HG02870 (cell line): ENCODE results near the gene ASTN2.

Source experiments
- ATAC-seq: cut with Tn5 transposase; IDR thresholded peaks from one replicate; pipeline ENCODE4 v1.9.1; 2021; ENCODE audit warnings: mild to moderate bottlenecking, moderate library complexity; ENCODE audit not compliant: unreplicated experiment

The ASTN2 gene

DNA sequence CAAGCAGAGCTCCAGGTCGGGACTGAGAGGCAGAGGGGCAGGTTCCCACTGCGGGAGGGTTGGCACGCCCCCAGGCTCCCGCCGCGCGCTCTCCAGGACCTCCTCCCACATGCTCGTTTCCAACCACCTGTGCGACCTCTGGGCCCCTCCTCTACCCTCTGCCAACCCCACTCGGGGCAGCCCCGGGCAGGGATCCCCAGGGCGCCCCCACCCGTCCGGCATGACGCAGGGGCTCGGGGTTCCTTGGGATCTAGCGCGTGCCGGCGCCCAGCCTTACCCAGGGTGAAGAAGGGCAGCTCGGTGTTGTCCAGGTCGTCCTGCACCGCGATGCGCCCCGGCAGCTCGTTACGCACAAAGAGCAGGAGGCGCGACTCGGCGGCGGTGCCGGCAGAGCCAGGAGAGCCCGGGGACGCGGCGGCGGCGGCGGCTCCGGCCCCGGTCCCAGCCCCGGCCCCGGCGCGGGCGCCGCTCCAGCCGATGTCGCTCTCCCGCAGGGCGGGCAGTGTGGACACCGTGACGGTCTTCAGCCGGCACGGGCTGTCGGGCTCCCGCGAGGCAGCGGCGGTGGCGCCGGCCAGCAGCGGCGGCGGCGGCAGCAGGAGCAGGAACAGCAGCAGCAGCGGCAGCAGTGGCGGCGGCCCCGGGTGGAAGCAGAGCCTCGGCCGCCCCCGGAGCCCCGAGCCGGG is 494 bp downstream of the ASTN2 start:
- no peak for ATAC-seq

DNA sequence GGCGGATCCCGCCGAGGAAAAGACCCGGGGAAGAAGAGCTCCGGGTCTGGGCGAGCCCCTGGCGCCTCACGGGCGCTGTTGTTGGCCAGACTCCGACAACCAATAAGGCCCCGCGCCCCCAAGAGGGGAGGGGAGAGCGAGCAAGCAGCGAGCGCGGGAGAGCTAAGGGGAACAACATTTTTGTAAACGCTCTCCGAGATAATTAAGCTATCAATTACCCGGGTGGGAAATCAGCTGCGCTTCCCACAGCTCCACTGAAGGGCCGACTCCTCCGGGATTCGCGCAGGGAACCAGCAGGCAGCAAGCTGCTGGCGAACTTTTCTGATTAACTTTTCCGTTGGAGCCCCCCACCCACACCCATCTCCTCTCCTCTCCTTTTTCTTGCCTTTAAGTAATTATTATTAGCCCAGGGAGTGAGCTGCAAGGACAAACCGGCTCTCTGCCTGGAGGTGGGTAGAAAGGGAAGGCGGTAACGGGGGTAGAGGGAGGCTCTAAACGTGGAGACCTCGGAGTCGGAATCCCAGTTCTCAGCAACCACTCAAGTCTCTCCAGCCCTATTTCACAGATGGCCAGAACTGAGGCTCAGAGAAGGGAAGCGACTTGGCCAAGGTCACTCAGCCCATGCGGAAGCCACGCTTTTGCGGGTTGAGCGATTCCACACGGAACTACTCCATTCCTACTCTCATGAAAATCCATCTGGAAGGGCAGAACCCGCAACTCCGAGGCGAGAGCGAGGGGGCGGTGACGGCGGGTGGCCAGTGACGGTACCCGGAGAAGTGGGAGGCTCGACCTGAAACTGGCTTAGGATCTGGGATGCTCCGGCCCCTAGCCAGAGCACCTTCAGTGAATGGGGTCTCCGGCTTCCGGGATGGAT is 1.3 kb downstream of the ASTN2 start:
- no peak for ATAC-seq

DNA sequence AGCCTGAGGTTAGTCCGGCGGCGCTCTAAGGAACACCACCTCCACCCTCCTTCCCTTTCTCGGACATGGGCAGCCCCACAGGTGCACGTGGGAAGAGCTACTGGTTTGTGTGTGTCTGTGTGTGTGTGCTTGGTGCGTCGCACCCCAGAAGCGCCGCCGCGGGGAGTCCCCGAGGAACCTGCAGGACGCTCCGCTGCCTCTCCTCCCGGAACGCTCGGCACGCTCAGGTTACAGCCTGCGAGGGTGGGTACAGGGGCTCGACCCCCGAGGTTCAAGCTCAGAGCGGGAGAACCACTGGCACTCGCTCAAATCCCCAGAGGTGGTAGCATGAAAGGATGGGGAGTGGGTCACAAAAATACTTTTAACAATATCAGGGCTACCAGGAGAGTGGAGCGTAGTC is 2.0 kb downstream of the ASTN2 start:
- ATAC-seq: no peak

DNA sequence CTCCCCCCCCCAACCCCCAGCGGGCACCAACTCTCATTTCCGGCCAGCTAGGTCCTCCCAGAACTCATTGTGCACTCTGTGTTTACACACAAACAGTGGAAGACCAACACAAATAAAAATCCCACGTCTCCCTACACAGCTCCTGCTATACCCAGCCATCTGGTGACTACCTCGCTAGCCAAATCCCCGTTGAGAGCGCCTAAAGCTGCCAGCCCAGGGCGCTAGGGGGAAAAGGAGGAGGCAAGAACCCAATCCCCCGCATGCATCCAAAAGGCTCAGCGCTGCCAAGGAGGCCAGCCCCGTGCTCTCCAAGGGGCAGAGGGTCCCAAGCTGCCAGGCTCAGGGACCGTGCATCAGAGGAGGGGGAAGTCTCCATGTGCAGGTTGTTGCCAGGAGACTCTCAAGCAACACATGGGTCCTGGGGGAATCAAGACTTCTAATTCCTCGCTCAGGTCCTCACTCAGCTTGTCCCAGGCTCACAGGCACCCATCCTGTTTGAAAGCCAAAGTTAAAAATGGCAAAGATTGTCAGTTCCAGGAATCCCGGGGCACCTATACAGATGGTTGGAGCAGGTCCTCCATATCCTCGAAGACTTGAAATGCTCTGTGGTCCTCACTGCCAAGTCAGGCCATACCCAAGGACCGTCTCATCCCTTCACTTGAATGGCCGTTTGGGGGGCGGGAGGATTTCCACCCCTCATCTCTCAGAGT is 2.7 kb downstream of the ASTN2 start:
- no peak for ATAC-seq

DNA sequence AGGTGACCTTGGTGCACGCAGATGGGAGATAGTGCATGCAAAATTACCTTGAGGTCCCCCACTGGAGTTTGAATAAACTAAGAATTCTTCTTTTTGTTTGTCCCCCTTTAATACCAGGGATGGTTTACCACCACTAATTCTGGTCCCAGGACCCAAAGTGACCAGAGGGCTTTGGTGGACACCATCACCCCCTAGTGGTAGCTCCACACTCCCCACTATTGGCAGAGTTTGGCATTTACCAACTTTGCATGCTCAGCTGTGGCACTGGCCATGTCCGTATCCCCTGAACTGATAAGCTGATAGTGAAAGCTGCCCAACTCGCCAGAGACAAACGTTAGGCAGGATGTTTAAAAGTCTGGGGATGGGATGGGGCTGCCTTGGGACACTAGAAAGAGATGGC is 3.3 kb downstream of the ASTN2 start:
- ATAC-seq: no peak

DNA sequence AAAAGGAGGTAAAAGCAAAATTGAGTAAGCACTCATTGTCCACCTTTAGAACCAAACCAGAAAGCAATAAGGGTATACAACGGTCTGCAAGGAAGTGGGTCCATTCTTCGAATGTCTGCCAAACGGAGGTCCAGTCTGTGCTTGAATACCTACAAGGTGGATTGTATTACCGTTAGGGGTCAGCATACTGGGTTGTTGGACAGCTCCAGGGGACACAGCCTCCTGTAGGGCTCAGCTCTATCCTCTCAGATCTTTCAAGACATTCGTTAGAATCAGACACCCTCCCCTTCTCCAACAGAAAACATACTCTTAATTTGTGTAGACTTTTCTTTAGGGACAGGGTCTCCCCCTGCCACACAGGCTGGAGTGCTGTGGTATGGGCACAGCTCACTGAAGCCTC is 5.5 kb downstream of the ASTN2 start:
- ATAC-seq: no peak

DNA sequence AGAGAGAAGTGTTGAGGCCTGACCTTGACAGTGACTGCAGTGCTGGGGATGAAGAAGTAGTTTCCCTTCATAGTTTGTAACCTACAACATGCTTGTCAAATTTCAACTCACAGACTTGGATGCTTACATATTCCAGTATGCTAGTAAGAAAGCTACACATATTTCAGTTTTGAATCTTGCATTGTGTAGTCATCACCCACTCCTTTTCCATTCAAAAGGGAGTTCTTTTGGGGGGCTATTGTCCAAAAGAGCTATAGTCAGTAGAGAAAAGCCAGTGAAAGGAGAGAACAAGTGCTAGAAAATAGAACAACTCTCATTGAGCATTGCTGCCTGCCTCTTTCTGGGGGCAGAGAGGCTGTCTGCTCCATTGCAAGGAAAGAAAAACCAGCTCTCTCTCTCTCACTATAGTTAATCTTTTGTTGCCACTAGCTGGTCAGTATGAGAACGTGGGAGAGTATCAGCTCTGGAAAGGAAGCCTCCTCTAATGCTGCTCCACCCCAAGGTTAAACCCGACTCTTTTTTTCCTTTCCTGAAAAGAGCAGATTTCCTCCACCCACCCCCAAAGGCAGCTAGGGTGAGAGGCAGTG is 7.3 kb downstream of the ASTN2 start:
- ATAC-seq: no peak

DNA sequence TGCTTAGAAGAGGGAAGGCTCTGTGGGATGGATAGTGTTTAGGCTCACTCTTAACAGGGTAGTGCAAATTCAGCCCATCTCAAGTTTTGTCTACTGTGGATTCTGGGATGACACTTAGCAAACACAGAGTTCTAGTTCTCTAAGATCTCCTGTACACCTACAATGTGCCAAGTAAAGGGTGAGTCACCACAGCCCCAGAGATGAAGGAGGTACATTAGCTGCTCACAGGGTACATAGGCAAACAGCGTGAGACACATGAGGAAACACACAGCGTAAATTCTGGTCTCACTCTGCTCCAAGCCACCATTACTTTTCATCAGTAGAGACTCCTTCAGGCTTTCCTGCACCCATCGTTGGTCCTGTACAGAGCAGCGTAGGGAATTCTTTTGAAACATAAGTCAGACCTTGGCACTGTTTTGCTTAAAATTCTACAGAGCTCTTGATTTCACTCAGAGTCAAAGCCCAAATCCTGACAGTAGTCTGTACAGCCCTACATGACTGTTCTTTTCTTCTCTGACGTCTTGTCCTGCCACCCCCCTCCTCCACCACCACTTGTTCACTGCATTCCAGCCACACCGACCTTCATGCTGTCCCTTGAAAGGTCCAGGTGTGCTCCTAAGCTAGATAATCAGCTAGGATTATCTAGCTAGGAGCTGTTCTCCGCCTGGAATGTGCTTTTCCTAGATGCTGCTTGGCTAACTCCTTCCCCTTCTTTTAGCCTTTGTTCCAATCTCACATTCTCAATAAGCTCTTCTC is 8.7 kb downstream of the ASTN2 start:
- ATAC-seq: no peak

DNA sequence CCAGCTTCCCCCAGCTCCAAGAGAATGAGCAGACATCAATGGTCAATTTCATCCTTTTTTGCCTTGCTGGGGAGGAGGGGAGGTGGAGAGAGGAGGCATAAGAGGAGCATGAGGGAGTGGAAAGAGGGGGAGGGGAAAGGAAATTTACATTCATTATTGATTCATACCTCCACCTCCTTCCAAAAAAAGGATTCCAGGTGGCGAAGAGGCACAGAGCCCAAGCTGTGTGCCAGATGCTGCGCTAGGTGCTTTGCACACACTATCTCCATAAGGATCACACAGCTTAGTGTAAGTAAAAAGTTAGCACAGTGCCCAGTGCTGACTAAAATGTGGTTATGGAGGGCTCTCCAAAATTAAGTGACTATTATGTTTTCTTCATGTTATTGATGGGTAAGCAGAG is 11.0 kb downstream of the ASTN2 start:
- no peak for ATAC-seq

DNA sequence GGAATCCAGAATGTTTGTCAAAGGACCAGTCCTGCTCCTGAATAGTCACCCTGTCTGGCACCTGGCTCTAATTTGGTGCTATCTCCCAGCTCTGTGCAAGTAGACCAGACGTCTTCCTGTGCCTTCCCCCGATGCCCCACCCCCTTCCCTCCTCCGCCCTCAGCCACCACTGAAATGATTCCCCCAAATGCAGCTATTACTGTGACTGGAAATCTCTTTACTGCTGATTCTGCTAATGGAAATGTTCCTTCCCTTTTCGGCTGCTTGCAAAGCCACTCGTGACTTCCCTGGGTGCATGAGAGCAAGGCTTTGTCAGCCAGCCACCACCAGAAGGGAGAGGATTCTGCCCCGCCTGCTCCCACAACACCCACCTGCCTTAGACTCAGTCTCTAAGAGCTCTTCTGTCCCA is 11.4 kb downstream of the ASTN2 start:
- ATAC-seq: no peak

DNA sequence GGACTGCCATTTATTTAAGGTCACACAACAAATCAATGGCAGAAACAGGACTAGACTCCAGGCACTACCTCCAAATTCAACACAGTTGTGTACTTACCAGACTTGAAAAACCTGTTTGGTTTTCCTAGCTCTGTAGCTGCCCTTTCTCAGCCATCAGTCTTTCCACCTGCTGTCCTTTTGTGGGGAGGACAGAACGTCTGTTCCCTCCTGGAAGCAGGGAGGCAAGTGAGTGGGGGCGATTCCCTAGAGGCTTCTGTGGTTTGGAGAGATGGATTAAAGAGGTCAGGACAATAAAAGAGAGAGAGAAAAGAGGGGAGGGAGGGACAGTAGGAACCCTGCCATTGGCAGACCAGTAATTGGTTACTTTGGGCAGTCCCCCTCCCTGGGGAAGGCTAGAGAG is 14.7 kb downstream of the ASTN2 start:
- no peak for ATAC-seq

DNA sequence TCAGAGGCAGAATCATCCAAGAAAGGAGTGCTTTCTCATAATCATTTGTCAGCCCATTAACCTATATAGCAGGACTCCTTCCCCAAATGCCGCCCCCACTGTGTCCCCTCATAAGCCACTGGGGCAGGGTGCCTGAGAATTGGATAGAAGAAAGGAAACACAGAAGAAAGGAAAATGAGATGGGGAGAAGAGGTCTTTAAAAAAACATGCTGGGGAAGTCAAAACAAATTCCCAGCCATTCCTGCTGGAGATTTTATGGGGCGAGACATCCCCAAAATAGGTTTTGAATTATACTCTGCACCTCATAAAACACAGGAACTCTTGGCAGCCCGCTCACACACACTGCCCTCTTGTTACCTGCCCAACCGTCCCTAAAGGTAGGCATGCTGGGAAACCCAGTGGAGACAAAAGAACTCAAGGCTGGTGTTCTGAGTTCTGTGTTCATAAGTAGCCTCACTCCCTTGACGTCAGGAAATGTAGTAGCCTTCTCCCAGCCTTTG is 19.7 kb downstream of the ASTN2 start:
- no peak for ATAC-seq

DNA sequence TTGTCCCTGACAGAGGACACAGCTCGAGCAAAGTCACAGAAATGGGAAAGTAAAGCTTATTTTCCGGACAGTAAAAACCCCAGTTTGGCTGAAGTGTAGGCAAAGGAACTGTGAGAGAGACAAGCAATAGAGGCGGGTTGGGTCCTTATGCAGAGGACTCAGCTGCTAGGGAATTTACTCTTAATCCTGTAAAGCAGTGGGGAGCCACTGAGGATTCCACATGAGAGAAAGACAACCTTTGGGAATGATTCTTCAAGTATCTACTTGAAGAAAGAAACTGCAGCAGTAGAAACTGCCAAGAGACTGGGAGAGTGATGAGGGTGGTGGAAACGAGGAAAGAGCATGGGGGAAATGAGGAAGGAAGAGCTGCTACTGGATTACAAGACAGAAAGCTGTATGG is 20.2 kb downstream of the ASTN2 start:
- no peak for ATAC-seq

DNA sequence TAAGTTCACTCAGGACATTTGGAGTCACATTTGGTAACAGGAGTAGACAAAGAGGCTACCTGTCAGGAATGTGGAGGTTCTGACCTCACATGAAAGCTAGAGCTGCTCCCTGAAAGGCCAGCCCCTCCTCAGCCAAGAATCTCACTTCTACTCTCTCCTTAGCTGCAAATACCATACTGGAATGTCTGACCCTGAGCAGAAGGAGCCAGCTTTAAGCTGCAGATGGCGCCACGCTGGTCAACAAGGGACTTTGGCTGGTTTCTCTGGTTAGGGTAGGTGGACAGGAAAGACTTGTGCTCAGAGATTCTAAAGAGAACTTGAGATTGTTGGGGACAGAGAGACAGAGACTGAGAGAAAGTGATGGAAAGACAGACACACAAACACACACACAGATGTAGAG is 21.9 kb downstream of the ASTN2 start:
- ATAC-seq: no peak

DNA sequence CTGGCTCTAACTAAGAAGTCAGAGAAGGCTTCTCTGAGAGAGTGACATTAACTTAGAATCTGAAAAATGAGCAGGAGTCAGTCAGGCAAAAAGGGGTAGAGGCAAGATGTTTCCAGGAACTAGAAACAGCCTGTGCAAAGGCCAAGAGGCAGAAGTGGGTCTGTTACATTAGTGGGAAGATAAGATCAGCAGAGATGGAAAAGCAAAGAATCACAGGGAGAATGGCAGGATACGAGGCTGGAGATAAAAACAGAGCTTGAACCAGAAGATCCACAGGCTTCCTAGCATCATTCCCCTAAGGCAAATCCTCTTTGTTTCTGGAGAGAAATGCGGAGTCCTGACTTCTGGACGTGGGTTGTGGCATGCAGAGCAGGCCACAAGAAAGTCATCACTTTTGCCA is 27.4 kb downstream of the ASTN2 start:
- no peak for ATAC-seq

DNA sequence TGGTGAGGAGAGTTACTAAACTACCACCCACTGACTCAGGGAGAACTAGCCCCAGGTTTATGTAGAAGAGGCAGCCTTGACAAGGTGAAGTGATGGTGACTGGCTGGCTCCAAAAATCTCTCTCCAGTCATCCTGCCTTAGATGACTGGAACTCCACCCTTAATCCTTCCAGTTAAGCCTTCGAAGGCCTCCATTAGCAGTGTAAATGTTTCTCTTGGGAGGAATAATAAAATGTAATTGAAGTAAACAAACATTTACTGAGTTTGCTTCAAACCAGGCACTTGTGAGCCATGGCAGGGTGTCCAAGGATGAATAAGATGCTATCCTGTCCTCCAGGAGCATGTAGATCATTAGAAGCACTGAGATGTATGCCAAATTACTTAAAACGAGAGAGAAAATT is 35.5 kb downstream of the ASTN2 start:
- ATAC-seq: no peak

DNA sequence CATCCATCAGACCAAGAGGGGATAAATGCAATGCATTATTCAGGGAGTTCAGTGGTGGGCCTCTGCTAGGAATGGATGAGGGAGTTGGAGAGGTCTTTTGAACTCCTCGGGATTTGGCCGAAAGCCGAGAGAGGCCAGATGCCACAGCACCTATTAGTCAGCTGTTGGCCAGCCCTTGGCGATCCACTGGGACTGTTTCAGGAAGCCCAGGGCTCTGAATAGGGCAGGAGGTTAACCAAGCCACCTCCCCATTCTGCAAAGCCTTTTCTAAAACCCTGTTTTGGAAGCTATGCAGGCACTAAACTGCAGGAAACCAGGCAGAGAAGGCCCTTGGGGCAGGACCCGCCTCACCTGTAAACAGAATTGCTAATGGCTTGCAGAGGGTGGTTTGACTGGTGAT is 37.8 kb downstream of the ASTN2 start:
- ATAC-seq: no peak

DNA sequence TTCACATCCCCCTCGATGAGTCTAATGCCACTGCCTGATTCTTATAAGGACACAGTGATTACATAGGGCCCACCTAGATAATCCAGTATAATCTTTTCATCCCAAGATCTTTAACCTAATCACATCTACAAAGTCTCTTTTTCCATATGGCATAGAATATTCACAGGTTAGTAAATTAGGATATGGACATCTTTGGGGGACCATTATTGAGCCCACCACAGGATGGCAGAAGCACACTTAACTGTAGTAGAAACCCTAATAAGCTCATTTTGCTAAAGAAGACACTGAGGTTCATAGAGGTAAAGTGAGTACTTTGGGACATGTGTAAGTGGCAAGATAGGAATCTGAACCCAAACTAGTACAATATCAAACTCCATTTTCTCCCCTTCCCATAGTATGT is 38.9 kb downstream of the ASTN2 start:
- ATAC-seq: no peak

DNA sequence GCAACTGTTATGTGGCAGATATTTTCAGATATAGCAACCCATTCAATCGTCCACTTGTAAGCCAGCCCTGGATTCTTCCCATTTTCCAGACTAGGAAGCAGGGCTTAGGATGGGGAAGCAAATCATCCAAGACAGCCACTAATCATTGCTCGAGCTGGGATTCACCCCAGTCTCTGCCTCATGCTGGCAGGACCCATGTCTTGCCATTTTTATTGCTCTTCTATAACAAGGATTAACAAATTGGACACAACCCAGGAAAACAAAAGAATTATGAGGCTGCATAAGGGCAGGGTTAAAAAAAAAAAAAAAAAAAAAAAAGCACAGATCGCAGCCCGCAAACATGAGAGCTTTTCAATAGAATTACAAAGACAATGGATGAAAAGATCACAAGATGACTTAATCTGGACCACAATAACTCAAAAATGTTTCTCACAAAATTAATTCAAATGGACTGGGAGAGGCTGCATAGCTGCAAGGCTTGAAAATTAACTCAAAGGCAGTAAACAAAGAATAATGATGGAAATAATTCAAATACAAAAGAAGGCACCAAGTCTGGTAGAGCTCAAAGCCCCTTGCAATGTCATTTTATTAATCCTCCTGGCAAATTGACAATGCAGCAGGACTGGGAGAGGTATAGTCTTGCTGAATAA is 40.7 kb downstream of the ASTN2 start:
- no peak for ATAC-seq

DNA sequence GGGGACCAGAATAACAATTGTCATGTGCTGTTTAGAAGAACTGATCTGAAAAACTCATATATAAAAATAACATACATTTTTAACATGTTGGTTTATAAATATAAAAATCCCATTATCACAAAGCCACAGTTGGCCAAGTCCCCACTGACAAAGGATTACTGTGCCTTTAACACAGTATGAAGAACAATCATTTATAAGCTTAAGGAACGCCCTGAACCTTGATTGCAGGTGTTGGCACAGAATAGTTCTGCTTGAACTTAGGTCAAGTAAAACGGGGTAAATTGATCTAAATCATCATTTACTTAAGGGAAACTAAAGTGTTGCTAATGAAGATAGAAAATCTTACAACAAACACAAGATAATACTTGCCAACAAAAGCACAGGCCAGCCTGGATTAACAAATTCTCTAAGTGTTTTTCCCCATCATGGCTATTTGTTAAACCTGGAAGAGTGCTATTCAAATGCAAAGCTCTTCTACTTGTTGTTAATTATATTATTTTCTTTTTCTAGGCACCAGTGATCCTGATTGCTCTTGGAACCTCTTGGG is 46.1 kb downstream of the ASTN2 start:
- no peak for ATAC-seq
